GM12892 (cell line): ENCODE measurements around the gene DOK4.

ENCODE experiments used
- POLR2A ChIP-seq: IDR thresholded peaks from 2 replicates; pipeline ENCODE4 v1.6.1; 2011; ENCODE audit warnings: low read depth, low read length, control low read depth
- POLR2AphosphoS5 ChIP-seq: IDR thresholded peaks from 2 replicates; pipeline ENCODE4 v1.6.1; 2011; ENCODE audit warnings: low read depth, low read length, control low read depth
- TAF1 ChIP-seq: IDR thresholded peaks from 2 replicates; pipeline ENCODE4 v1.6.1; 2011; ENCODE audit warnings: low read depth, mild to moderate bottlenecking, control low read depth, low read length, borderline replicate concordance

DNA sequence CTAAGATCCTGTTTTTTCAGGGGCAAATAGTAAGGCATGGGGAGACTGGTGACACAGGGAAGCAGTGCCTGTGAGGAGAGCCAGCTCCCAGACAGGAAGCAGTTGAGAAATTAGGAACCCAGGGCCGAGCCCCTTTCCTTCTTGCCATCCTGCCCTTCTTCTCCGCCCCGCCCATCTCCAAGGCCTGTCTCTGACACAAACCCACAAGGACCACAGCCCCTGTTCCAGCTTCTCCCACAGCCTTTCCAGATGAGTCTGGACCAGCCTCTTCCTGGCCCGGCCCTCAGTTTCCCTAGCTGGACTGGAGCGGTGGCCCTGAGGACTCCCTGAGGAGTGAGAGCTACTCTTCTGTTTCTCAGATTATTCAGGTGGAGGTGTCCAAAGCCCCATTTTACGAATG, 40.2 kb upstream of the DOK4 start:
- TF ChIP-seq POLR2AphosphoS5: no peak
- TF ChIP-seq TAF1: no peak
- TF ChIP-seq POLR2A: no peak
